Activated naive CD8-positive, alpha-beta T cell treated with anti-CD3 and anti-CD28 coated beads for 36 hours (primary cell): ENCODE measurements around the gene NUDT5. TPM values are rescaled to one million over a fixed set of nuclear protein-coding genes. Genes with fewer than 3 reads are reported as not detected.

Experiments
- DNase-seq: peaks from one replicate; pipeline ENCODE4 v3.0.0; 2021
- H3K27ac Mint-ChIP-seq: one replicate; pipeline ENCODE4 v1.8.0; 2022; ENCODE audit warnings: mild to moderate bottlenecking, moderate library complexity, mixed read lengths
- H3K27me3 Mint-ChIP-seq: one replicate; pipeline ENCODE4 v1.8.0; 2022; ENCODE audit warnings: mild to moderate bottlenecking, mixed read lengths
- H3K36me3 Mint-ChIP-seq: one replicate; pipeline ENCODE4 v1.8.0; 2021; ENCODE audit warnings: mild to moderate bottlenecking, mixed read lengths
- H3K4me1 Mint-ChIP-seq: one replicate; pipeline ENCODE4 v1.8.0; 2021; ENCODE audit warnings: mixed read lengths
- H3K4me3 Mint-ChIP-seq: one replicate; pipeline ENCODE4 v1.8.0; 2022; ENCODE audit warnings: mild to moderate bottlenecking, moderate library complexity, mixed read lengths
- H3K9me3 Mint-ChIP-seq: one replicate; pipeline ENCODE4 v1.8.0; 2022; ENCODE audit warnings: mixed read lengths
- total RNA-seq, 2 experiments: library from RNA; stranded (reverse); gene quantifications; one replicate each; pipeline ENCODE4 v1.2.3, GENCODE V29; 2021

Gene NUDT5
- total RNA-seq, 2 experiments from 2014 or later, result 108 to 114 TPM

GRCh38 chr10:12214763-12215218 is 19.1 kb upstream of the NUDT5 start:
- H3K36me3 Mint-ChIP-seq, result peaks cover 33% of the 10 kb centered on the region
- no peaks in the 10 kb centered on the region for H3K9me3 Mint-ChIP-seq
- peak overlapping the region; percentile 59 for H3K27ac Mint-ChIP-seq
- H3K4me3 Mint-ChIP-seq, result peak overlapping the region; percentile 55
- H3K27me3 Mint-ChIP-seq, result no peaks in the 10 kb centered on the region
- H3K4me1 Mint-ChIP-seq, result peaks cover 14% of the 10 kb centered on the region
- DNase-seq, result peak; percentile 15

- Mint-ChIP-seq H3K27ac (no peak overlapping the region), H3K36me3 (peaks cover 33% of the 10 kb centered on the region)
These were observed 18.4 kb upstream of the NUDT5 start for GRCh38 chr10:12214093-12214492.

GRCh38 chr10:12213621-12214020 is 17.9 kb upstream of the NUDT5 start:
- Mint-ChIP-seq H3K4me3 (no peak overlapping the region), H3K9me3 (no peaks in the 10 kb centered on the region), H3K27me3 (no peaks in the 10 kb centered on the region), H3K27ac (no peak overlapping the region), H3K4me1 (peaks cover 16% of the 10 kb centered on the region), H3K36me3 (peaks cover 29% of the 10 kb centered on the region)
- DNase-seq, result no peak

More at GRCh38 chr10:12214093-12214492, 18.4 kb upstream of the NUDT5 start:
- DNase-seq, result no peak
- Mint-ChIP-seq H3K4me3 (no peak overlapping the region), H3K4me1 (peaks cover 14% of the 10 kb centered on the region), H3K27me3 (no peaks in the 10 kb centered on the region), H3K9me3 (no peaks in the 10 kb centered on the region)

- no peak overlapping the region for H3K27ac Mint-ChIP-seq
- peaks cover 31% of the 10 kb centered on the region for H3K36me3 Mint-ChIP-seq
- no peak for DNase-seq
- peaks cover 16% of the 10 kb centered on the region for H3K4me1 Mint-ChIP-seq
- no peaks in the 10 kb centered on the region for H3K9me3 Mint-ChIP-seq
- no peaks in the 10 kb centered on the region for H3K27me3 Mint-ChIP-seq
- H3K4me3 Mint-ChIP-seq, result no peak overlapping the region
These were observed 16.8 kb upstream of the NUDT5 start for GRCh38 chr10:12212454-12212853.

- Mint-ChIP-seq H3K4me1 (peaks cover 15% of the 10 kb centered on the region), H3K27ac (no peak overlapping the region), H3K36me3 (peaks cover 32% of the 10 kb centered on the region), H3K9me3 (no peaks in the 10 kb centered on the region), H3K27me3 (no peaks in the 10 kb centered on the region), H3K4me3 (no peak overlapping the region)
- no peak for DNase-seq
These were observed 12.8 kb upstream of the NUDT5 start for GRCh38 chr10:12208460-12208859.

GRCh38 chr10:12207114-12207513 is 11.4 kb upstream of the NUDT5 start:
- Mint-ChIP-seq H3K27me3 (no peaks in the 10 kb centered on the region), H3K9me3 (no peaks in the 10 kb centered on the region), H3K27ac (no peak overlapping the region), H3K36me3 (peaks cover 42% of the 10 kb centered on the region), H3K4me1 (peaks cover 23% of the 10 kb centered on the region), H3K4me3 (no peak overlapping the region)
- no peak for DNase-seq

GRCh38 chr10:12205082-12205481 is 9.4 kb upstream of the NUDT5 start:
- H3K36me3 Mint-ChIP-seq, result peaks cover 47% of the 10 kb centered on the region
- no peaks in the 10 kb centered on the region for H3K9me3 Mint-ChIP-seq
- H3K4me3 Mint-ChIP-seq, result no peak overlapping the region
- peaks cover 37% of the 10 kb centered on the region for H3K4me1 Mint-ChIP-seq
- no peak for DNase-seq
- H3K27ac Mint-ChIP-seq, result no peak overlapping the region
- H3K27me3 Mint-ChIP-seq, result no peaks in the 10 kb centered on the region

- Mint-ChIP-seq H3K27me3 (no peaks in the 10 kb centered on the region), H3K27ac (no peak overlapping the region), H3K4me3 (no peak overlapping the region), H3K4me1 (peaks cover 46% of the 10 kb centered on the region), H3K36me3 (peaks cover 45% of the 10 kb centered on the region), H3K9me3 (no peaks in the 10 kb centered on the region)
- DNase-seq, result peak; percentile 35
These were observed 6.5 kb upstream of the NUDT5 start for GRCh38 chr10:12202226-12202625.

- Mint-ChIP-seq H3K4me1 (peaks cover 46% of the 10 kb centered on the region), H3K27me3 (no peaks in the 10 kb centered on the region), H3K27ac (peak overlapping the region; percentile 61), H3K4me3 (no peak overlapping the region), H3K36me3 (peaks cover 43% of the 10 kb centered on the region), H3K9me3 (no peaks in the 10 kb centered on the region)
- no peak for DNase-seq
These were observed 5.9 kb upstream of the NUDT5 start for GRCh38 chr10:12201543-12201942.

- no peak overlapping the region for H3K4me3 Mint-ChIP-seq
- H3K9me3 Mint-ChIP-seq, result no peaks in the 10 kb centered on the region
- H3K4me1 Mint-ChIP-seq, result peaks cover 41% of the 10 kb centered on the region
- no peaks in the 10 kb centered on the region for H3K27me3 Mint-ChIP-seq
- H3K27ac Mint-ChIP-seq, result no peak overlapping the region
- no peak for DNase-seq
- peaks cover 48% of the 10 kb centered on the region for H3K36me3 Mint-ChIP-seq
These were observed 5.2 kb upstream of the NUDT5 start for GRCh38 chr10:12200850-12201249.

GRCh38 chr10:12198156-12198555 is 2.5 kb upstream of the NUDT5 start:
- peaks cover 40% of the 10 kb centered on the region for H3K4me1 Mint-ChIP-seq
- H3K36me3 Mint-ChIP-seq, result peaks cover 47% of the 10 kb centered on the region
- H3K27me3 Mint-ChIP-seq, result no peaks in the 10 kb centered on the region
- no peak overlapping the region for H3K27ac Mint-ChIP-seq
- no peaks in the 10 kb centered on the region for H3K9me3 Mint-ChIP-seq
- no peak for DNase-seq
- peak overlapping the region; percentile 35 for H3K4me3 Mint-ChIP-seq

- peak overlapping the region; percentile 92 for H3K4me3 Mint-ChIP-seq
- H3K9me3 Mint-ChIP-seq, result no peaks in the 10 kb centered on the region
- H3K4me1 Mint-ChIP-seq, result peaks cover 37% of the 10 kb centered on the region
- no peak for DNase-seq
- no peaks in the 10 kb centered on the region for H3K27me3 Mint-ChIP-seq
- H3K36me3 Mint-ChIP-seq, result peaks cover 40% of the 10 kb centered on the region
- H3K27ac Mint-ChIP-seq, result peak overlapping the region; percentile 98
These were observed 980 bp upstream of the NUDT5 start for GRCh38 chr10:12196531-12197211.

GRCh38 chr10:12195281-12195602 is 449 bp downstream of the NUDT5 start:
- H3K4me3 Mint-ChIP-seq, result peak overlapping the region; percentile 92
- no peak for DNase-seq
- peak overlapping the region; percentile 98 for H3K27ac Mint-ChIP-seq
- peaks cover 34% of the 10 kb centered on the region for H3K36me3 Mint-ChIP-seq
- no peaks in the 10 kb centered on the region for H3K27me3 Mint-ChIP-seq
- peaks cover 28% of the 10 kb centered on the region for H3K4me1 Mint-ChIP-seq
- no peaks in the 10 kb centered on the region for H3K9me3 Mint-ChIP-seq

GRCh38 chr10:12194752-12195271 is 879 bp downstream of the NUDT5 start:
- no peaks in the 10 kb centered on the region for H3K27me3 Mint-ChIP-seq
- H3K9me3 Mint-ChIP-seq, result no peaks in the 10 kb centered on the region
- peak overlapping the region; percentile 92 for H3K4me3 Mint-ChIP-seq
- peak; percentile 21 for DNase-seq
- H3K36me3 Mint-ChIP-seq, result peaks cover 36% of the 10 kb centered on the region
- peaks cover 28% of the 10 kb centered on the region for H3K4me1 Mint-ChIP-seq
- peak overlapping the region; percentile 98 for H3K27ac Mint-ChIP-seq

GRCh38 chr10:12193193-12193592 is 2.5 kb downstream of the NUDT5 start:
- Mint-ChIP-seq H3K9me3 (no peaks in the 10 kb centered on the region), H3K36me3 (peaks cover 28% of the 10 kb centered on the region), H3K4me1 (peaks cover 21% of the 10 kb centered on the region), H3K27me3 (no peaks in the 10 kb centered on the region), H3K4me3 (no peak overlapping the region), H3K27ac (no peak overlapping the region)
- no peak for DNase-seq

GRCh38 chr10:12191715-12192114 is 4.0 kb downstream of the NUDT5 start:
- no peaks in the 10 kb centered on the region for H3K27me3 Mint-ChIP-seq
- no peaks in the 10 kb centered on the region for H3K9me3 Mint-ChIP-seq
- DNase-seq, result no peak
- H3K4me1 Mint-ChIP-seq, result peaks cover 19% of the 10 kb centered on the region
- H3K4me3 Mint-ChIP-seq, result no peak overlapping the region
- H3K27ac Mint-ChIP-seq, result no peak overlapping the region
- H3K36me3 Mint-ChIP-seq, result peaks cover 40% of the 10 kb centered on the region
